ENCODE measurements around the gene PGBD2.
"Not testable (repeated sequence)": the region's sequence is repeated elsewhere in the genome, so short reads cannot be mapped to it uniquely, and the experiment has no call there.

Gene PGBD2

GRCh38 chr1:248927283-248927682, 21.2 kb downstream of the PGBD2 start:
- not testable (repeated sequence) for DNase-seq

GRCh38 chr1:248928122-248928521, 22.1 kb downstream of the PGBD2 start:
- not testable (repeated sequence) for DNase-seq

GRCh38 chr1:248930037-248930436, 24.0 kb downstream of the PGBD2 start:
- not testable (repeated sequence) for DNase-seq

- not testable (repeated sequence) for DNase-seq
These were observed 32.3 kb downstream of the PGBD2 start for GRCh38 chr1:248938173-248938809.

DNA sequence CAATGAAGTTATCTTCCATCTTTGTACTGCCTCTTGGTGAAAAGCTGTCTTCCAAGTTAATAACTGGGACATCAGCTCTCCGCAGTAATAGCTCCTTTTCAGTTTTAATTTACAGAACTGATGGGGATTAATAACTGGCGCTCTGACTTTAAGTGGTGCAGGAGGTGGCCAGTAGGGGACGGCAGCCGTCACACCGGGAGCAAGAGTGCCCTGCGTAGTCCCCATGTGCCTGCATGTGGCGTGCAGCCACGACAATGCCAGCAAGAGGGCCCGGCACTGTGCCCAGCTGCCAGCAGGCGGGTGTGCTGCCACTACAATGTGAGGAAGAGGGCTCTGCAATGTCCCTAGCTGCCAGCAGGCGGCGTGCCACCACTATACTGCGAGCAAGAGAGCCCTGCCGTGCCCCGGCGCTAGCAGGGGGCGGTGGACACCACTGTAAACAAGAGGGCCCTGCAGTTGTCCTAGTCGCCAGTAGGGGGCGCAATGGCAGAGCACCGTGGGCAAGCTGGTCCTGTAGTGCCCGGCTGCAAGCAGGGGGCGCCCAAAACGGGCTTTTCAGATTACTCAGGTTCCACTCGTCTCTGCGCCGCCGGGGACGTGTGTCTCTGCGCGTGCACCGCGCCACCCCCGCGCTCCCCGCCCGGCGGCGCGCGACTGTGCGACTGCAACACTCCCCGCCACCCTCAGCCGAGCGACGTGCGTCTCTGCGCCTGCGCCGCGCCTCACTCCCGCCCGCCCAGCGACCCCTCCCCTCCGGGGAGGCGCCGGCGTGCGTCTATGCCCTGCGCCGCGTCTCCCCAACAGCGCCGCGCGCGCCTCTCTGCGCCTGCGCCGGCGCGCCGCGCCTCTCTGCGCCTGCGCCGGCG, 38.3 kb downstream of the PGBD2 start:
- not testable (repeated sequence) for DNase-seq

DNA sequence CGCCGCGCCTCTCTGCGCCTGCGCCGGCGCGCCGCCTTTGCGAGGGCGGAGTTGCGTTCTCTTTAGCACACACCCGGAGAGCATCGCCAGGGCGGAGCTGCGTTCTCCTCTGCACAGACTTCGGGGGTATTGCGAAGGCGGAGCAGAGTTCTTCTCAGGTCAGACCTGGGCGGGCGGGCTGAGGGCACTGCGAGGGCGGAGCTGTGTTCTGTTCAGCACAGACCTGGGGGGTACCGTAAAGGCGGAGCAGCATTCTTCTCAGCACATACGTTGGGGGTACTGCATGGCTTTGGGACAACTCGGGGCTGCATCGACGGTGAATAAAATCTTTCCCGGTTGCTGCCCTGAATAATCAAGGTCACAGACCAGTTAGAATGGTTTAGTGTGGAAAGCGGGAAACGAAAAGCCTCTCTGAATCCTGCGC, 39.0 kb downstream of the PGBD2 start:
- not testable (repeated sequence) for DNase-seq

DNA sequence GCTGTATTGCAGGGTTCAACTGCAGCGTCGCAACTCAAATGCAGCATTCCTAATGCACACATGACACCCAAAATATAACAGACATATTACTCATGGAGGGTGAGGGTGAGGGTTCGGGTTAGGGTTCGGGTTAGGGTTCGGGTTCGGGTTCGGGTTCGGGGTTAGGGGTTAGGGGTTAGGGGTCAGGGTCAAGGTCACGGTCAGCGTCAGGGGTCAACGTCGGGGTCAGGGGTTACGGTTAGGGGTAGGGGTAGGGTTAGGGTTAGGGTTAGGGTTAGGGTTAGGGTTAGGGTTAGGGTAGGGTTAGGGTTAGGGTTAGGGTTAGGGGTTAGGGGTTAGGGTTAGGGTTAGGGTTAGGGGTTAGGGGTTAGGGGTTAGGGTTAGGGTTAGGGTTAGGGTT, 39.4 kb downstream of the PGBD2 start:
- not testable (repeated sequence) for DNase-seq

- DNase-seq, result not testable (repeated sequence)
These were observed 39.9 kb downstream of the PGBD2 start for GRCh38 chr1:248945856-248946416.

Data from stimulated activated CD4-positive, alpha-beta T cell treated with anti-CD3 and anti-CD28 coated beads, Interleukin-1b, Interleukin-23, amount 100 ng/mL, for 48 hours (primary cell).